Mononuclear cell (primary cell): Measurements from ENCODE around the gene TBR1. TPM values are rescaled to one million over a fixed set of nuclear protein-coding genes. Genes with fewer than 3 reads are reported as not detected.

Source experiments
- H3K27me3 ChIP-seq: 2 replicates; pipeline ENCODE4 v1.6.0; 2011; ENCODE audit warnings: low read length, control low read depth; ENCODE audit not compliant: insufficient read depth
- H3K4me1 ChIP-seq: 2 replicates; pipeline ENCODE4 v1.5.1; 2011; ENCODE audit warnings: mild to moderate bottlenecking, low read length, control low read depth; ENCODE audit not compliant: insufficient read depth
- H3K4me3 ChIP-seq: 2 replicates; pipeline ENCODE4 v1.5.1; 2011; ENCODE audit warnings: mild to moderate bottlenecking, low read length, moderate library complexity
- H3K9me3 ChIP-seq: 2 replicates; pipeline ENCODE4 v1.5.1; 2011; ENCODE audit warnings: low read depth, mild to moderate bottlenecking, control low read depth, low read length
- total RNA-seq: library from RNA; depleted of rRNA; stranded (reverse); fragments of >200 nt; gene quantifications from one replicate; pipeline ENCODE4 v1.2.3, GENCODE V29; 2012

TBR1 gene
- total RNA-seq, 1 donor: 0.10 TPM

GRCh38 chr2:161402297-161402696, 13.8 kb upstream of the TBR1 start:
- no peak overlapping the region for H3K4me3 ChIP-seq

DNA sequence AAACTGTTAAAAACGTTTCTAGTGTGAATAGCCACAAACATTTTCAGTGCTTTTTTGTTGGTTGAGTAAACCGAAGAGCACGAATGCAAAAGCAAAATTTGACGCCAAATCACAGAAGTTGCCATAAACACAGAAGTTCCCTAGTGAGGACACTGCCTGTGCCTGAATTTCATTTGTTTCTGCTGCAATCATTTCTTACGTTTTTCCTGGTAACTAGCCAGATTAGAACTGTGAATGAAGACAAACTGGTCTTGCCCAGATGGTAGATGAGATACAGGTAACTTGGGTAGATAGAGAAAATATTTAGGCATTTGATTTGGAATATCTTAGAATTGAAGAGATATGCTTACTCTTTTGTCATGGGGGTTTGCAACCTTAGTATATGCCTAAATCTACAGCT, 9.8 kb upstream of the TBR1 start:
- Histone ChIP-seq H3K4me3 (no peak overlapping the region), H3K9me3 (no peaks in the 10 kb centered on the region), H3K4me1 (no peaks in the 10 kb centered on the region), H3K27me3 (no peaks in the 10 kb centered on the region)

More at GRCh38 chr2:161402297-161402696, 13.8 kb upstream of the TBR1 start:
- no peaks in the 10 kb centered on the region for H3K4me1 ChIP-seq
- H3K27me3 ChIP-seq: no peaks in the 10 kb centered on the region
- H3K9me3 ChIP-seq: no peaks in the 10 kb centered on the region

GRCh38 chr2:161407597-161407996, 8.5 kb upstream of the TBR1 start:
- no peak overlapping the region for H3K4me3 ChIP-seq
- H3K4me1 ChIP-seq: no peaks in the 10 kb centered on the region
- no peaks in the 10 kb centered on the region for H3K27me3 ChIP-seq

DNA sequence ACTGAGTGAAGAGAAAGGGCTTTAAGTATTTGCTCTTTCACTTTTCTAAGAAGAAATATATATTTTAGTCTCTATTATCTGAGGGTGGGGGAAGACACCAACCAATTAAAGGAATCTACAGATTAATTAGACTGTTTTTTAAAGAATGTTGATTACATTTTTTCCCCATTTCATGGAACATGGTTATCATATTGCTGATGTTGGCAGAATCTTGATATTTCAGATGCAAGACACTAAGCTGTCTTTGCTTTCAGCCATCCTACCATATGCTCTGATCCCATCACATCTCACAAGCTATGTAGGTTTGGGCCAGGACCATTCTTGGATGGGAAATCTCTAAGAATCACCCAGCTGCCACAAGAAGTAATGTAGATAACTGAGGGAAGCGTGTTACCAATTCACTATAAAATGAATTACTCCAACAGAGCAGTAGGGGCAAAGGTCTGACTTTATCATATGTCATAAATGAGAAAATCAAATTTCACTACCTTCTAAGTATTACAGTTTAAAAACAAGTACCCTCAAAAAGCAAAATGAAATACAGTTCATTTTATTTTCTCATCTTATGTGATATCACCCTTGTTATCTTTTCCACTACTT, 6.7 kb upstream of the TBR1 start:
- peaks cover 4% of the 10 kb centered on the region for H3K4me1 ChIP-seq
- H3K27me3 ChIP-seq: peaks cover 15% of the 10 kb centered on the region
- no peaks in the 10 kb centered on the region for H3K9me3 ChIP-seq
- H3K4me3 ChIP-seq: no peak overlapping the region

More at GRCh38 chr2:161407597-161407996, 8.5 kb upstream of the TBR1 start:
- H3K9me3 ChIP-seq: no peaks in the 10 kb centered on the region

GRCh38 chr2:161412346-161412745, 3.8 kb upstream of the TBR1 start:
- Histone ChIP-seq H3K4me1 (peaks cover 33% of the 10 kb centered on the region), H3K4me3 (no peak overlapping the region)

DNA sequence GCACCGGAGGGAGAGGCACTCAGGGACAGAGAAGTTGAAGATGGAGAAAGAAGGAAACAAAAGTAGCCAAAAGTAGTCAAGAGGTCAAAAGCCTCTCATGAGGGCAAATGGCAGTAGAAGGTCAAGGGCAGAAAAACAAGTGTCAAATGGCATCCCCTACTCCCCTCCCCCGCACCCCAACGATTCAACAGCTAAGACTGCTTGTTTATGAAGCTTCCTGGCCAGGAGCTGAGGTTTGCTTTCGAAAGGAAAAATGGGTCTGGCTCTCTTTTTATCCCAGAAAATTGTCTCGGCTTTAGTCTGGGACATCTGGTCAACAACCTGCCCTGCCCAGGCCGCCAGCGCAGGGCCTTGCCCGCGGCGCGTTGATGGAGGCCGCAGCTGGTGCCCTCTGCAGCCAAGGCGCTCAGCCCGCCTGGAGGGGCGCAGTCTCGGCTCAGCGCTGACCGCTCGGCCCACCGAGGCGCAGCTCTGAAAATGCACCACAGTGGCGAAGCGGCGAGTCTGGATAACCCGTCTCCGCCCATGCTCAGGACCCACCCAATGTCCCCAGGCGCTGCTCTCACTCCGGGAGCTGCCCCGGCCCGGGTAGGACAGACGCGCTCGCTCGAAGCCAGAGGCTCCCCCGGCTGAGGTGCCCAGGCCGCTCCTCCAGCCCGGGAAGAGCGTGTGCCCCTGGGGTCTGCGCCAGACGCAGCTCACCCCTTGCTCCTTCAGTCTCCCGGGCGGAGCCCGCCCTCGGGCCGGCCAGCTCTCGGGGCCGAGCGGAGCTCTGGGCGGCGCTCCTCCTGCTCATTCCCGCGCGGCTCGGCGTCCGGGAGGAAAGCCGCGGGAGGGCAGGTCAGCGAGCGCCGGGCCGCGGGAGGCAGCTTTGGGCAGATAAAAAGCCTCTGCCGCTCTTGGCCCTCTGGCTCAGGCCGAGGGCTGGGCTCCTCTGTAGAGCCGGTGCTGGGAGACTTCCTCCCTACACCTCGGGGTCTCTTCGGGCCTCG, 1.8 kb upstream of the TBR1 start:
- Histone ChIP-seq H3K27me3 (peaks cover 65% of the 10 kb centered on the region), H3K4me1 (peaks cover 47% of the 10 kb centered on the region), H3K9me3 (no peaks in the 10 kb centered on the region), H3K4me3 (peak overlapping the region; percentile 5)

More at GRCh38 chr2:161412346-161412745, 3.8 kb upstream of the TBR1 start:
- peaks cover 45% of the 10 kb centered on the region for H3K27me3 ChIP-seq
- H3K9me3 ChIP-seq: no peaks in the 10 kb centered on the region

DNA sequence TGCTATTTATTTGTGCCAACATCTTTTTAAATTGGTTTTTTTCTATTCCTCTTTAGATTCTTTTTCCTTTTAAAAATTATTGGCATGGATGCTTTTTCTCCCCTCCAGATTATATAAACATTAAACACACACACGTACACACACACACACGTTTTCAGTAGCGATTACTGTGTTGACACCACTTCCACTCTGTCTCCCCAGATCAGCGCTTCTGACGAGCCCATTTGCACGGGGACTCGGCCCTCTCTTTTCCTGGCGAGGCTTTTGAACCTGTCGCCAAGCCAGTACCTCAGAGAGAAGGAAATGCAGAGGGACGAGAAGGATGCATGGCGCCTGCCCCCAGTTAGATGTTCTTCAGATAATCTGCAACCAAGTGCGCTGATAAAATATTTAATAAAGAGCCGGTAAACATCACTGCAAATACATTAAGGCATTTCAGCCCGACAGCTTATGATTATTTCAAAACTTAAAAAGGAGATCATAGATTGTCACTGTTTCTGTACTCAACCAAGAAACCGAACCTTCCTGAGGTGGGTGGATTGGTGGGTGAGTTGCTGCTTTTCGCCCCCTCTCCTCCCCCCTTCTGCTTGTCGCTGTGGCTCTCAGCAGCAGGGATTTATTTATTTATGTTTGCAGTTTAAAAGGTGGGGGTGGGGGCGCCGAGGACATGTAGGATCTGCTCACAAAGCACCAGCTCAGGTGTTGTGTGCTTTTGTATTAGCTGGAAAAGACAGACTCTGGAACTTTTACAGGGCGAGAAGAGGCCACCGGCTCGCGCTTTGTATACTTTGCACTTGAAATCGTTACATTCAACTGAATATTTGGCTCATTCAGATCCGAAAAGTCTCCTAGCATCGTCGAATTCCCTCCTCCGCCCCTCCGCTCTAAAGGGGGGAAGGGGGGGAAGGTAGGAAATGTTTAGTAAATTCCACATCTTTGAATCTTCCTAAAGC, 787 bp upstream of the TBR1 start:
- Histone ChIP-seq H3K9me3 (no peaks in the 10 kb centered on the region), H3K27me3 (peaks cover 74% of the 10 kb centered on the region), H3K4me3 (peak overlapping the region; percentile 5), H3K4me1 (peaks cover 47% of the 10 kb centered on the region)

DNA sequence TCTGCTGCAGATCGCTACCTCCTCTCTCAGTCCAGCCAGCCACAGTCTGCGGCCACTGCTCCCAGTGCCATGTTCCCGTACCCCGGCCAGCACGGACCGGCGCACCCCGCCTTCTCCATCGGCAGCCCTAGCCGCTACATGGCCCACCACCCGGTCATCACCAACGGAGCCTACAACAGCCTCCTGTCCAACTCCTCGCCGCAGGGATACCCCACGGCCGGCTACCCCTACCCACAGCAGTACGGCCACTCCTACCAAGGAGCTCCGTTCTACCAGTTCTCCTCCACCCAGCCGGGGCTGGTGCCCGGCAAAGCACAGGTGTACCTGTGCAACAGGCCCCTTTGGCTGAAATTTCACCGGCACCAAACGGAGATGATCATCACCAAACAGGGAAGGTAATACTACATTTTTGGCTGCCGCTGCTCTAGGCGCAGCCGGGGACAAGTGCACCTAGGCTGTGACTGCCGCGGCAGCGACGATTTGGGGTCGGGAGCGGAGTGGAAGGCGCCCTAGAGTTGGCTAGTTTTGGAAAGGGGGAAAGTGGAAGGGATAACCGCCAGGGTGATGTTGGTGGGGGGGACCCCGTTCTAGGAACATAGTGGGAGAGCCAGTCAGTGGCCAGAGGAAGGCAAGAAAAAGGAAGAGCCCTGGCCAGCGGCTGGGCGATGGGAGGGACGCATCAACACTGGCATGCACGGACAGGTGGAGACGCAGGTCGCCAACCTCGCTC, 776 bp downstream of the TBR1 start:
- peaks cover 90% of the 10 kb centered on the region for H3K27me3 ChIP-seq
- peaks cover 47% of the 10 kb centered on the region for H3K4me1 ChIP-seq
- no peaks in the 10 kb centered on the region for H3K9me3 ChIP-seq
- H3K4me3 ChIP-seq: no peak overlapping the region

GRCh38 chr2:161417438-161418274, 1.6 kb downstream of the TBR1 start:
- Histone ChIP-seq H3K4me1 (peaks cover 47% of the 10 kb centered on the region), H3K4me3 (no peak overlapping the region), H3K27me3 (peaks cover 98% of the 10 kb centered on the region), H3K9me3 (no peaks in the 10 kb centered on the region)

DNA sequence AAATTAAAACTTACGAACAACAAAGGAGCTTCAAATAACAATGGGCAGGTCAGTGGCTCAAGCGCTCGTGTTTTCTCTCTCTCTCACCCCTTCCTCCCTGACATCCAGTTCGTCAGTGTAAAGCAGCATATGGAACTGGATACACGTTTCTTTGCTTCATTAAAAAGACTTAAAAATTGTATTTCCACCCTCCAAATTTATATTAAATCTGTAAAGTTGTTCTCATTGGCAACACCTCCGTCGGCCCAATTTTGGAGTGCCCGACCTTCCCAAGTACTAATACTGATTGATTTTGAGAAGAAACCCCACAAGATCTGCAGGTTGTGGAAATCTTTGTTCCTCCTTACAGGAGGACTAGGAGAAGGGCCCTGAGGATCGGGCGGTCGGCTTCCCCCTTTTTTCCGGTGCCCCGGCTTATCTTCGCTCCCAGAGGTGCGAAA, 2.2 kb downstream of the TBR1 start:
- Histone ChIP-seq H3K27me3 (peaks cover 100% of the 10 kb centered on the region), H3K4me3 (no peak overlapping the region), H3K4me1 (peaks cover 52% of the 10 kb centered on the region), H3K9me3 (no peaks in the 10 kb centered on the region)

- no peaks in the 10 kb centered on the region for H3K9me3 ChIP-seq
- peaks cover 100% of the 10 kb centered on the region for H3K27me3 ChIP-seq
- H3K4me1 ChIP-seq: peaks cover 59% of the 10 kb centered on the region
- no peak overlapping the region for H3K4me3 ChIP-seq
Observed at GRCh38 chr2:161418715-161419637, 2.9 kb downstream of the TBR1 start.

DNA sequence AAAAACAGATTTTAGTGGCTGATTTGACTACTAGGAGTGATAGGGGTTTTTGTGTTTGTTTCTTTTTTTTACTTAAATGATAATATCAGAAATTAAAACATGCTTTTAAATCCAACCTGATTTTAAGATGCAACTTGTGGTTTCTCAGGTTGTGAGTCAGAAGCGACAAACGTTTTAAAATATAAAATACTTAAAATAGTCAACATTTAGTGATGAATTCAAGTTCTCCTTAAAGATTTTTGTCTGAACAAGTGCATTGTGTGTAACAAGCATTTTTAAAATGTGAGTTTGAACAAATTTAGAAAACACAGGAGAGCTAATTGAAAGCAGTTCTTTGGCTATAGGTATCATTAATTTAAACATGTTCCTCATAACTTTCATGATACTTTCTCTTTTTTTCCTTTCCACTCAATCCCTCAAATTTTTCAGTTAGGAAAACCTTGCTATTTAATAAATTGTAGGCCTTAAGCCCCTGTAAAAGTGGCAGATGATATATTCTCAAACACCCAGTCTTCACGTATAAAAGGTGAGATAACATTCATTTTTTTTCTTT, 3.6 kb downstream of the TBR1 start:
- H3K27me3 ChIP-seq: peaks cover 100% of the 10 kb centered on the region
- H3K9me3 ChIP-seq: no peaks in the 10 kb centered on the region
- no peak overlapping the region for H3K4me3 ChIP-seq
- H3K4me1 ChIP-seq: peaks cover 56% of the 10 kb centered on the region
